Upper lobe of left lung (tissue), 4 donors: ENCODE data around the gene PON3.

Source experiments
- CTCF ChIP-seq, 6 experiments: fragments of 450-650 bp in 4 of 6; fragments of 200-600 bp in 2 of 6; sonication (generic) in 2 of 6; IDR thresholded peaks; one replicate each; pipeline ENCODE4 v1.5.1; 2016 to 2019; ENCODE audit warnings: antibody characterized with exemption in 6 of 6
- EP300 ChIP-seq, 4 donors: sonication (generic); formaldehyde crosslinking; IDR thresholded peaks; one replicate each; pipeline ENCODE4 v1.5.1; 2017; ENCODE audit warnings: antibody characterized with exemption in 4 of 4, control low read depth in 2 of 4

GRCh38 chr7:95320651-95321050 is 75.5 kb downstream of the PON3 start:
- no peak for TF ChIP-seq CTCF (IDR thresholded peaks at IDR 0.05)
- no peak for TF ChIP-seq EP300 (IDR thresholded peaks at IDR 0.05)
